ENCODE results near the gene TBC1D5. TPM values are rescaled to one million over a fixed set of nuclear protein-coding genes. Genes with fewer than 3 reads are reported as not detected.
"Not testable (repeated sequence)": the region's sequence is repeated elsewhere in the genome, so short reads cannot be mapped to it uniquely, and the experiment has no call there.

Gene TBC1D5
- total RNA-seq, 1 experiment from 2014 or later = 30.4 TPM

DNA sequence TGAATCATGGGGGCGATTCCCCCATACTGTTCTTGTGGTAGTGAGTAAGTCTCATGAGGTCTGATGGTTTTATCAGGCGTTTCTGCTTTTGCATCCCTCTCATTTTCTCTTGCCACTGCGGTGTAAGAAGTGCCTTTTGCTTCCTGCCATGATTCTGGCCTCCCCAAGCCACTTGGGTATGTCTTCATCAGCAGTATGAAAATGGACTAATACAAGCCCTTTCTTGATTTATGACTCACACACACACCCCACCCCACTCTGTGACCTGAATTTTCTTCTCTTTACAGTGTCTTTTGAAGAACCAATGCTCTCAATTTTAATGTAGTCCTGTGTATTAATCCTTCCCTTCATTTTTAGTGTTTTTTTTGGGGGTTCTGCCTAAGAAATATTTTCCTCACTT lies 612.9 kb downstream of the TBC1D5 start:
- Histone ChIP-seq H3K27ac (ENCODE audit: low read length) (no peak overlapping the region), H3K9me3 (ENCODE audit: control insufficient read depth, insufficient read depth, low read depth, low read length) (no peaks in the 10 kb centered on the region), H3K36me3 (ENCODE audit: control insufficient read depth, insufficient read depth, low read length) (no peaks in the 10 kb centered on the region), H3K4me1 (ENCODE audit: control insufficient read depth, insufficient read depth, low read length) (no peaks in the 10 kb centered on the region), H3K4me3 (ENCODE audit: low read depth in 2 of 2, low read length in 2 of 2) (no peak overlapping the region), H3K27me3 (ENCODE audit: control insufficient read depth, insufficient read depth, low read length) (no peaks in the 10 kb centered on the region)
- ChIA-PET CTCF (no interaction called here), POLR2A (no interaction called here)
- no peak for ATAC-seq
- in situ Hi-C loops (cut with HindIII; ENCODE audit: low pct_unique_long_range_greater_than_20kb, low sequenced_read_pairs) (no loop called here), intact Hi-C loops (cut with micrococcal nuclease; ENCODE audit: unreplicated experiment) (no loop called here)
- TF ChIP-seq SIN3A (IDR thresholded peaks at IDR 0.05; ENCODE audit: borderline replicate concordance, insufficient read depth, low read depth, low read length) (no peak), POLR2AphosphoS5 (IDR thresholded peaks at IDR 0.05; ENCODE audit: low read depth, low read length) (no peak), TCF7L2 (IDR thresholded peaks at IDR 0.05; ENCODE audit: low read depth, low read length) (no peak), CTCF (IDR thresholded peaks at IDR 0.05) (no peak)
- TF ChIP-seq, protein P1, sequence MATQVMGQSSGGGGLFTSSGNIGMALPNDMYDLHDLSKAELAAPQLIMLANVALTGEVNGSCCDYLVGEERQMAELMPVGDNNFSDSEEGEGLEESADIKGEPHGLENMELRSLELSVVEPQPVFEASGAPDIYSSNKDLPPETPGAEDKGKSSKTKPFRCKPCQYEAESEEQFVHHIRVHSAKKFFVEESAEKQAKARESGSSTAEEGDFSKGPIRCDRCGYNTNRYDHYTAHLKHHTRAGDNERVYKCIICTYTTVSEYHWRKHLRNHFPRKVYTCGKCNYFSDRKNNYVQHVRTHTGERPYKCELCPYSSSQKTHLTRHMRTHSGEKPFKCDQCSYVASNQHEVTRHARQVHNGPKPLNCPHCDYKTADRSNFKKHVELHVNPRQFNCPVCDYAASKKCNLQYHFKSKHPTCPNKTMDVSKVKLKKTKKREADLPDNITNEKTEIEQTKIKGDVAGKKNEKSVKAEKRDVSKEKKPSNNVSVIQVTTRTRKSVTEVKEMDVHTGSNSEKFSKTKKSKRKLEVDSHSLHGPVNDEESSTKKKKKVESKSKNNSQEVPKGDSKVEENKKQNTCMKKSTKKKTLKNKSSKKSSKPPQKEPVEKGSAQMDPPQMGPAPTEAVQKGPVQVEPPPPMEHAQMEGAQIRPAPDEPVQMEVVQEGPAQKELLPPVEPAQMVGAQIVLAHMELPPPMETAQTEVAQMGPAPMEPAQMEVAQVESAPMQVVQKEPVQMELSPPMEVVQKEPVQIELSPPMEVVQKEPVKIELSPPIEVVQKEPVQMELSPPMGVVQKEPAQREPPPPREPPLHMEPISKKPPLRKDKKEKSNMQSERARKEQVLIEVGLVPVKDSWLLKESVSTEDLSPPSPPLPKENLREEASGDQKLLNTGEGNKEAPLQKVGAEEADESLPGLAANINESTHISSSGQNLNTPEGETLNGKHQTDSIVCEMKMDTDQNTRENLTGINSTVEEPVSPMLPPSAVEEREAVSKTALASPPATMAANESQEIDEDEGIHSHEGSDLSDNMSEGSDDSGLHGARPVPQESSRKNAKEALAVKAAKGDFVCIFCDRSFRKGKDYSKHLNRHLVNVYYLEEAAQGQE (IDR thresholded peaks at IDR 0.05; ENCODE audit: insufficient read depth in 1 of 2, low read depth in 2 of 2, low read length in 1 of 2) = no peak
- BruUV-seq (replicated peaks) = no TSS peak
- no peak for DNase-seq (ENCODE audit: low read depth, low spot score)

GRCh38 chr3:17128671-17129070 lies 613.8 kb downstream of the TBC1D5 start:
- H3K9me3 ChIP-seq (ENCODE audit: control insufficient read depth, insufficient read depth, low read depth, low read length); H3K4me1 ChIP-seq (ENCODE audit: control insufficient read depth, insufficient read depth, low read length); CTCF ChIA-PET; intact Hi-C loops (cut with micrococcal nuclease; ENCODE audit: unreplicated experiment); H3K4me3 ChIP-seq (ENCODE audit: low read depth in 2 of 2, low read length in 2 of 2); ATAC-seq; in situ Hi-C loops (cut with HindIII; ENCODE audit: low pct_unique_long_range_greater_than_20kb, low sequenced_read_pairs); H3K36me3 ChIP-seq (ENCODE audit: control insufficient read depth, insufficient read depth, low read length); H3K27ac ChIP-seq (ENCODE audit: low read length); POLR2A ChIA-PET; H3K27me3 ChIP-seq (ENCODE audit: control insufficient read depth, insufficient read depth, low read length); DNase-seq (ENCODE audit: low read depth, low spot score); BruUV-seq (replicated peaks): not testable (repeated sequence)

DNA sequence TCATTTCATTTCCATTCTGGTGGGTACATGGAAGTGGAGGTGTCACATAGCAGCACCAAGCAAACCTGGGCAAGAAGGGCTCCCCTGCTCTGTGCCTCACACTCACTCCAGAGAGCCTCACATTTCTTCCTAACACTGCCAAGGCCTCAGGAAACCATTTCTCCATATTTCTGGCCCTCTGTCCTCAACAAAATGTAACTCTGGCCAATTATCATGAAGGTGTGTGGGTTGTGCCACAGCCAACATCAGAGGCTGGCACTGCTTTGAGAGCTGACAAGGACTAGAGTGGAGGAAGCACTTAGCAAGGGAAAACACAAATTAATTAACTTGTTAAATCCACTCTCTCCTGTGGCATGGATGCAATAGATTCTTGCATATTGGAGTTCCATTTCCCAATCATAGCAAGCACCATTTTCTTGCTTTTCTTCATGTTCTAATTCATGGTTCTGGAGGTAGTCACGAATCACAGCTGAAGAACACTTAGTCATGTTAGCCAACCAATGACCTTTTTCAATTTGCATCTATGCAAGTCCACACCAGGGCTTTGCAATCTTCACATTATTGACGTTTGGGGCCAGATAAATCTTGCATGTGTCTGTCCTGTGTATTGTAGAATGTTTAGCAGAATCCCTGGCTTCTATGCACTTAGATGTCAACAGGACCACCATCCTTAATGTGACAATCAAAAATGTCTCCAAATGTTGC lies 616.5 kb downstream of the TBC1D5 start:
- in situ Hi-C loops (cut with HindIII; ENCODE audit: low pct_unique_long_range_greater_than_20kb, low sequenced_read_pairs) = no loop called here
- no peak overlapping the region for H3K27ac ChIP-seq (ENCODE audit: low read length)
- no TSS peak for BruUV-seq (replicated peaks)
- no peak for TF ChIP-seq CTCF (IDR thresholded peaks at IDR 0.05)
- no peak for TF ChIP-seq TCF7L2 (IDR thresholded peaks at IDR 0.05; ENCODE audit: low read depth, low read length)
- TF ChIP-seq SIN3A (IDR thresholded peaks at IDR 0.05; ENCODE audit: borderline replicate concordance, insufficient read depth, low read depth, low read length) = no peak
- no peak for TF ChIP-seq POLR2AphosphoS5 (IDR thresholded peaks at IDR 0.05; ENCODE audit: low read depth, low read length)
- TF ChIP-seq, protein P1 (IDR thresholded peaks at IDR 0.05; ENCODE audit: insufficient read depth in 1 of 2, low read depth in 2 of 2, low read length in 1 of 2) = no peak
- H3K36me3 ChIP-seq (ENCODE audit: control insufficient read depth, insufficient read depth, low read length) = no peaks in the 10 kb centered on the region
- no peak for ATAC-seq
- ChIA-PET POLR2A (no interaction called here), CTCF (no interaction called here)
- H3K27me3 ChIP-seq (ENCODE audit: control insufficient read depth, insufficient read depth, low read length) = no peaks in the 10 kb centered on the region
- H3K9me3 ChIP-seq (ENCODE audit: control insufficient read depth, insufficient read depth, low read depth, low read length) = no peaks in the 10 kb centered on the region
- no peak overlapping the region for H3K4me3 ChIP-seq (ENCODE audit: low read depth in 2 of 2, low read length in 2 of 2)
- no peaks in the 10 kb centered on the region for H3K4me1 ChIP-seq (ENCODE audit: control insufficient read depth, insufficient read depth, low read length)
- no peak for DNase-seq (ENCODE audit: low read depth, low spot score)
- intact Hi-C loops (cut with micrococcal nuclease; ENCODE audit: unreplicated experiment) = no loop called here

All from Panc1 (cell line).